GM18858 (cell line): ENCODE results near the gene EME2.
"Not testable (repeated sequence)": the region's sequence is repeated elsewhere in the genome, so short reads cannot be mapped to it uniquely, and the experiment has no call there.

ENCODE experiments used
- ATAC-seq: cut with Tn5 transposase; IDR thresholded peaks from one replicate; pipeline ENCODE4 v1.9.1; 2021; ENCODE audit not compliant: unreplicated experiment

Gene EME2

DNA sequence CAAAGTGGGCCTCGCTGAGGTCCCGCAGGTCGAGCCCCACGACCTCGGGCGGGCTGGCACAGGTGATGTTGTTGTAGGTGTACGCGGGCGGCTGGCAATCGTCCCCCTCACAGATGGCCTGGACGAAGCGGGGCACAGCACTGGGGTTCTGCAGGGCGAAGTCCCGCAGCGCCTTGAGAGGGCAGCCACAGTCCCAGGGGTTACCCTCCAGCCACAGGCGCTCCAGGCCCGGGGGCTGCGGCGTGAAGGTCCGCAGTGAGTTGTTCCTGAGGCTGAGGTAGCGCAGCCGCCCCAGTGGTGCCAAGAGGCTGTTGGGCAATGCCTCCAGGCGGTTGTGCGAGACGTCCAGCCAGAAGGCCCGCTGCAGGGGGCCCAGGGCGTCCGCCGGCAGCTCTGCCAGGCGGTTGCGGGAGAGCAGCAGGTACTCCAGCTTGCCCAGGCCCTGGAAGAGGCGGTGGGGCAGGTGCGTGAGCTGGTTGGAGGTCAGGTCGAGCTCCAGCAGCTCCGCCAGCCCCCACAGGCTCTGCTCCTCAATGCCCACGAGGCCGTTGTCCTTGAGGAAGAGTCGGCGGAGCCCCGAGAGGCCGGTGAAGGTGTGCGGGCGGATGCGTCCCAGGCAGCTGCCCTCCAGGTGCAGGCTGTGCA is 18.1 kb downstream of the EME2 start:
- no peak for ATAC-seq

DNA sequence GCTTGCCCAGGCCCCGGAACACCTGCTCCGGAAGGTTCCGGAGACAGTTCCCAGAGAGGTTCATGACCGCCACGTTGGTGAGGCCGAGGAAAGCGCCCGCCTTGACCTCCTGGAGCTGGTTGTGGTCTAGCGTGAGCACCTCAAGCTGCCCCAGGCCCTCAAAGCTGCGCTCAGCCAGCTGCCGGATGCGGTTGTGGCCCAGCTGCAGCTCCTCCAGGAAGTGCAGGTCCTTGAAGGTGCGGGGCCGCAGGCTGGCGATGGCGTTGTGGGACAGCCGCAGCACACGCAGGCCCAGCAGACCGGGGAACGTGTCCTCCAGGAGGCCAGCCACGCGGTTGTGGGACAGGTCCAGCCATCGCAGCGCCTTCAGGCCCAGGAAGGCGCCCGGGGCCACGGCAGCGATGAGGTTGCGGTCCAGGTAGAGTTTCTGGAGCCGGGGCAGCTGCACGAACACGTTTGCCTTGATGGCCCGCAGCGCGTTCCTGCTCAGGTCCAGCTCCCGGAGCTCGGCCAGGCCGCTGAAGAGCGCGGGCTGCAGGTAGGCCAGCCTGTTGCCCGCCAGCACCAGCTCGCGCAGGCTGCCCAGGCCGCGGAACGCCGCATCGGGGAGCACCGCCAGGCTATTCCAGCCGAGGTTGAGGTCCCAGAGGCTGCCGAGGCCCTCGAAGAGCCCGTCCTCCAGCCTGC is 18.8 kb downstream of the EME2 start:
- ATAC-seq, result no peak

DNA sequence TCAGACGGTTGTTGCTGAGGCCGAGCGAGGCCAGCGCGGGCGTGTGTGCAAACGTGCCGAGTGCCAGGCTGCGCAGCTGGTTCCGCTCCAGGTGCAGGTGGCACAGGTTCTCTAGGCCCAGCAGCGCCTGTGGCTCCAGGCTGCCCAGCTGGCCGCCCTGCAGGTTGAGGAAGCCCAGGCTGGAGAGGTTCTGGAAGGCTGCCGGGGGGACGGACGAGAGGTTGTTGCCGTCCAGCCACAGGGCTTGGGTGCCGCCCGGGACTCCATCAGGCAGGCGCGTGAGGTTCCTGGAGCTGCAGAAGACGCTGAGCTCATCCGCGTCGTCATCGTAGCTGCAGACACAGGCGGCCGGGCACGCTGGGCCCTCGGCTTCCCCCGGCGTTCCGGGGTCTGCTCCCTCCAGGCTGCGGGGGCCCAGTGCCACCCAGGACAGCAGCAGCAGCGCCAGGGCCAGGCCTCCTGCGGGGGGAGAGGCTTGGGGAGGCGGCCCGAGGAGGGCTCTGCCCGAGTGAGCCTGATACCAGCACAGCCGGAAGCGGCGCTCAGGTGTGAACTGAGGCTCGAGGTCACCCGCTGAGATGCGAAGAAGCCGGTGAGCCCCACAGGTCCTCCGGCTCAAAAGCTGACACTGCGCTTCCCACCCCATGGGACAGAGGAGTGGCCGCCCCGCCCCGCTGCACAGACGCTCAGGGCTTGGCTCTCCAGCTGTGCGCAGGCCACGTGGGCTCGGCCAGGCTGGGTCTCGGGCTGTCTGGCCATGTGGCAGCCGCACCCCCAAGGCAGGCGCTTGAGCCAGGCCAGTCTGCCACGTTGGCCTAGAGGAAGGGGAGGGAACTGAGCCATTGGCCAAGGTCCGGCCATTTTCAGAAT is 19.6 kb downstream of the EME2 start:
- ATAC-seq, result no peak

DNA sequence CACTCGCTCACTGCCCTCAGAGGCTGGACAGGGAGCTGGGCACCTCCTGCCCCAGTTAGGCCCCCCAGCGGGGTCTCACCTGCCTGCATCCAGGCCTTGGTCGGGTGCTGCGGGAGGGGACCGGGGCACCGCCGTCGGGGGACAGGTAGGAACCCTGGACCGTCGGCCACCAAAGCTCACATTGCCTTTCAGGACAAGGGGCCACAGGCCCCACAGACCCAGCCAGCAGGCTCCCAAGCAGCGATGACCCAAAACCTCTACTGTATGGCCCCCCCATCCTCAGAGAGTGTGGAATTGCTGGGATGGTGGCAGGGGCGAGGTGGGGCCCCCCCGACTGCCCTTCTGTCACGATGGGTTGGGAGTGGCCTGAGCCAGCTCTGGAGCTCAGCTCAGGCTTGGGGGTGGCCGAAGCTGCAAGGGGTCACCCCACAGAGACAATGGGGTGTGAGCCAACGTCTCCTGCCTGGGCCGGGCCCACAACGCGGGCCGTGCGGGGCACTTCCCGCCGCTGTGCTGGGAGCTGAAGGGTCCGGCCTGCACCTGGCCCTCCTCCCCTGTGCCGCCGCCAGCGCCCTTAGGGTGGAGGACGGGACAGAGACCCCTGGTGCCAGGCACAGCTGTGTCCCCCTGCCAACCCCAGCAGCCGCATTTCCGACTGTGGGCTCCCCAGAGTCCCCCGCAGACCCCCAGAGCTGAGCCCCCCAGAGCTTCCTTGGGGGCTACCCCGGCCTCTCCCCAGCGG is 20.4 kb downstream of the EME2 start:
- ATAC-seq, result no peak

DNA sequence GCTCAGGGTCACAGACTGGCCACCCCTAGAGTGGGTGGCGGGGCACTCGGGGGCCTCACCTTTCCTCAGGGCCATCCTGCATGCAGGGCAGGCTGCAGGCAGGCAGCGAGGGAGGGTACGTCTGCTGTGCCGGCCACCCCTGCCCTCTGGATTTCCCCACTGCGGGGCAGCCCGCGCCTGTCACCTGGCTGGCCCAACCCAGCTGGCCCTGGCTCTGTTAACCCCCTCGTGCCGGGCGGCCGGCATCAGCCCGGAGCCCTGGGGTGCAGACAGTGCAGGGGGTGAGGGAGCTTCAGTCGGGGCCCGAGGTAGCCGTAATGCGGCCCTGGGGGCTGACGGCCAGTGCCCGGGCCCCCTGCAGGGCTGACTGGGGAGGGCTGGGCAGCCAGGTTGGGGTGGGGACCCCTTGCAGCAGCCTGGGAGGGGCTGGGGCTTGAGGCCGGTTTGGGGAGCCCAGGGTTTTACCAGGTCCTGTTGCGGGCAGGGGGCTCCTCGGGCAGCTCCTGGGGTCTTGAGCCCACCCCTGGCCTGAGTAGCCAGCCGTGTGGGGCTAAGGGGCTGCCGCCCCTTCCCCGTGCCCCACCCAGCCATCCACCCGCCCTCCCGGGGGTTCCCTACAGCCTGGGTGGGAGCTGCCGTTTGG is 21.1 kb downstream of the EME2 start, which contains the start of gene IGFALS:
TSS of gene IGFALS (minus strand) at position 128 of the 643 bp plus-strand sequence. CDS start at position 75, 53 bp downstream.
- ATAC-seq, result no peak

DNA sequence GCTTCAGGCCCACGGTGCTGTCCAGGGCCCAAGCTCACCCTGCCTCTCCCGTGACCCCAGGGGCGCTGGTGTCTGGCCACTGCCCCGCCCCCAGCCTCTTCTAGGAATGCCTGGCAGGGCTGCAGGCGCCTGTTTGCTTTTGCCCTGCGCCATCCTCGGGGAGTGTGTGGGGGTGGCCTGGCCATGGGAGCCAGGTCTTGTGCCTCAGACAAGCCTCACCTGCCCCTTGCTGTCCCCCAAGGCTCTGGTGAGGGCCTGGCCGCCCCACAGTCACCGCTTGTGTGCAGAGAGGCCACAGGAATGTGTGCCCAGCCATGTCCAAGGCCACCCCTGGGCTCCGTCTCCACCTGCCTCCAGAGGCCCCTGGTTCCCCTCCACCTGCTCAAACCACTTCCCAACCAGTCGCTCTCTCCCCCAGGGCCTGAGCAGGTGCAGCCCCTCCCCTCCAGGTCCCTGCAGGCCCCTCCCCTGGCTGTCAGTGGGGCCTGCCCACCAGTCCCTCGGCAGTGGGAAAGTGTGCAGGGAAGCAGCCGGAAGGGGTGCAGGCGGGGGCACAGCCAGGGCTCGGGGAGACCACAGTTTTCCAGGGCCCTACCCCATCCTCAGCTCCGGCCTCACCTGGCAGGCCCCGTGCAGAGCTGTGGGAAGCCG is 21.7 kb downstream of the EME2 start:
- ATAC-seq, result no peak

DNA sequence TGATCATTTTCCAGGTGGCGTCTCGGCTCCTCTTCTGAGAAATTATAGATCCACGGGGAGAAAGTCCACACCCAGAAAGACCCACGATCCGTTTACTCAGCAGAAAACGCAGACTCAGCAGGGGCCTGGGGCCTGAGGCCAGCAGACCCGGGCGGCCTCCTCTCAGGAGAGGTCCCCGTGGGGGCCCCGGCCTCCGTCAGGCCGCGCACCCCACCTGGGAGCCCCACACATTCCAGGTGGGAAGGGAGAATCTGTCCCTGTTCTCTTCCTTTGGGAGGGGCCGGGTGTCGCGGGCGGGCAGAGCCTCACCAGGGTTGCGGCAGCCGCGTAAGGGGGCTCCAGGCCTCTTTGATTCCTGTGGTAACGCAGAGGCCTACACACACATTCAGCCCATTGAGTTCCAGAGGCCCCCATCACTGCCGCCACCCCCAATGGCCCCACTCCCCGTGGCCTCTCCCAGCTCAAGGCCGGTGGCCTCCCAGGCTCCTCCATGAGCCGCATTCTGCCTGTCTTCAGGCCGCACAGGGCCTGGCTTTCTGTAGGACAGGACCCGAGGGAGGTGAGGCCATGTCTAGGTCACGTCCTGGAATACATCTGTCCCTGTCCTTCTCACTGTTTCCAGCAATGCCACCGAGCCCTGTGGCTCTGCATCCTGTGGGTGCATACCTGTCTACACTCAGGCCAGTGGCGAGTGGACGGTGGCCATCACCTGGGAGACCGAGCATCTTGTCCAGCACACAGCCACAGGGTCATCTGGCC is 22.5 kb downstream of the EME2 start:
- ATAC-seq, result no peak

DNA sequence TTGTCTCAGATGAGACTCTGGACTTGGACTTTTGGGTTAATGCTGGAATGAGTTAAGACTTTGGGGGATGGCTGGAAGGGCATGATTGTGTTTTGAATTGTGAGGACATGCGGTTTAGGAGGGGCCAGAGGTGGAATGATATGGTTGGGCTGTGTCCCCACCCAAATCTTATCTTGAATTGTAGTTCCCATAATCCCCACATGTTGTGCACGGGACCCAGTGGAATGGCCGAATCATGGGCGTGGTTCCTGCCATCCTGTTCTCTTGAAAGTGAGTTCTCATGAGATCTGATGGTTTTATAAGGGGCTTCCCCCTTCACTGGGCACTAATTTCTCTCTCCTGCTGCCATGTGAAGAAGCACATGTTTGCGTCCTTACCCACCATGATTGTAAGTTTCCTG is 26.7 kb downstream of the EME2 start:
- not testable (repeated sequence) for ATAC-seq

DNA sequence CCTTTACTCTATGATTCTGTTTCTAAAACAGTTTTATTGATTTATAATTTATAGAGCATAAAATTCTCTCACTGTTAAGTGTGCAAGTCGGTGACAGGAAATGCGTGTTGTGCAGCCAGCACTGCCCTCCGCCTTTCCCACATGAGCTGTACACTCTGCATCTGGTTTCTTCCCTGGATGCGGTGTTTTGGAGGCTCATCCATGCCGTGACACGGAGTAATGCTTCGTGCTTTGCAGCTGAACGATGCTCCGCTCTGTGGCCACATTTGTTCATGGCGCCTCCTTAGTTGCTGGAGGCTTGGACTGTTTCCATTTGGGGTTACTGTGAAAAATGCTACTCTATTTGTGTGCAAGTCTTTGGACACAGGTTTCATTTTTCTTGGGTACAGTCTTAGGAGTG is 28.1 kb downstream of the EME2 start:
- ATAC-seq, result no peak

DNA sequence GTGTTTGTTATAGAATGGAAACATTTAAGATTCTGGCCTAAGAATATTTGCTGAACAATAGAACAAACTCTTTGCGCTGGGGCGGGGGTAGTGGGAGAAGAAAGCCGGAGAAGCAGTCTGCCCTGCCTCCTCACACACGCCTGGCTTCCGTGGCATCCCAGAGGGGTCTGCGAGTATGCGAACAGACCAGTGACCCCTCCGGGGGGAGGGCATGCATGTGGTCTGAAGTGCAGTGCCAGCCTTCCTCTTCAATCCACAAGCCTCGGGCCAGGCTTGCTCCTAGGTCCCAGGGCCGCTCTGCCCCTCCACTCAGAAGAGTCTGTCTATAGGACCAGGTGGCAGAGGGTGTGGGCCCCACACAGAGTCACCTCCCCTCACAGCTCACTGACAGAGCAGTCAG is 35.0 kb downstream of the EME2 start:
- no peak for ATAC-seq

DNA sequence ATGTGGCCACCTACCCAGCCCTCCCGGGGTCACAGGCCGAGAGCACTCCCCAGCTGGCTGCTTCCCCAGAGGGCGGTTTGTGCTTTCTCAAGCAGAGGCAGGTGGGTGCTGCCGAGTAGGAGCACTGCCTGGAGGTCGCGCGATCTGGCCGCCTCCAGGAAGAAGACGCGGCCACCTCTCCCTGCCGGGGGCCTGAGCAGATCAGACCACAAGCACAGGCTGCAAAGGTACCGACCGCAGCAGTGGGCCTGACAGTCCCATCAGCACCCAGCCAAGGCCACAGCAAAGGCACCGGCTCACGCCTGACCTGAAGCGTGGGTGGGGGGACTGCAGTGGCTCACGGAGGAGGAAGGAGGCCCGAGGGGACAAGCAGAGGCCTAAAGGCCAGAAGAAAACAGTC is 36.1 kb downstream of the EME2 start:
- ATAC-seq, result no peak

DNA sequence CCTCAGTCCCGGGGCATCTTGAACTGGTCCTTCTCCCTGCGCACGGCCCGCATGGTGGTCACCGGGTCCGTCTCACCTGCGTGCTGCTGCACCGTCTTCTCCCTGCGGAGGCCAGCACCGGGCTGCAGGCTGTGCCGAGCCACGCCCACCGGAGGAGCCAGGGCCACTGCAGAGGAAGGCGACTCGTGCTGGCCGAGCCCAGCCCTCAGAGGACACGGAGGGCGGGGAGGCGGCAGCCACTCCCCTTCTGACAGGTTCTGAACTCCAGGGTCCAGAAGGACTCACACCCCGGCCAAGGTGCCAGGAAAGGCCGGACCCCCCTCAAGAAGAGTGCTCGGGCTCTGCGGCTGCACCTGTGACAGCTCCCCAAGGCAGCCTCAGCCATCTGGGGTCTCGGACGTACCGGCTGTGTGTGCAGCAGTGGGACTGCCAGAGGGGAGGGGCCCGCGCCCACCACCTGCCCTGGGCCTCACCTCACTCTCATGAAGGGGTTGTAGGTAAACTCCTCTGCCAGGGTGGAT is 36.7 kb downstream of the EME2 start:
- ATAC-seq, result no peak

DNA sequence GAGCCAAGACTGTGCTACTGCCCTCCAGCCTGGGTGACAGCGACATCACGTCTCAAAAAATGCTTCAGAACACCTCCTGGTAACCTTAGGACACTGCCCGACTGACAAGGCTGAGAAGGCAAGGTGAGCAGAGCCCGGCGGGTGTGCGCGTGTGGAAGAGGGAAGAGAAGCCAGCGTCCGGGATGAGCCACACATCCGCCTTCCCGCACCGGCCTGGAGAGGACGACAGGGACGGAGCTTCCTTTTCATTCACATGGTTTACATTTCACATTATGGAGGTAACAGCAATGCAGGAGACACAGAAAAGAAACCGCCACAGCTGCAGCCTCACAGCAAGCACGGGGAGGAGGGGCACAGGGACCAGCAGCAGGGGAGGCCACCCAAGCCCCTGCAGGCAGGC is 37.5 kb downstream of the EME2 start:
- no peak for ATAC-seq

DNA sequence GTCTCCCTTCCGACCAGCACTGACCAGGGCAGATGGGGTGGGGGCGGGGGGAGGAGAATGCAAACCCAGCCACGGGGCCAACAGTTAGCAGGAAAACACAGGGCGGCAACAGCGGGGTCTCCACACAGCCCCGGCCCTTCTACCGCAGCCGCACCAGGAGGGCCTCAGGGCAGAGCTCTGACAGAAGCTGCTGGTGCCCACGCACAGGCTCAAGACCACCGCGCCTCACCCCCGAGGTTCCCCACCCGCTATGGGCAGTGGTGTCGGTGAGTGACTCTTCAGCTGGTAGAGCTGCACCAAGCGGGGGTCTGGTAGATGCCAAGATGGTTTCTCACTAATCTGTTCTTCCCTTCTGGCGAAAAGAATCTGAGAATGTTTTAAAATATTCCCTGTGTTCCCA is 37.9 kb downstream of the EME2 start:
- no peak for ATAC-seq

DNA sequence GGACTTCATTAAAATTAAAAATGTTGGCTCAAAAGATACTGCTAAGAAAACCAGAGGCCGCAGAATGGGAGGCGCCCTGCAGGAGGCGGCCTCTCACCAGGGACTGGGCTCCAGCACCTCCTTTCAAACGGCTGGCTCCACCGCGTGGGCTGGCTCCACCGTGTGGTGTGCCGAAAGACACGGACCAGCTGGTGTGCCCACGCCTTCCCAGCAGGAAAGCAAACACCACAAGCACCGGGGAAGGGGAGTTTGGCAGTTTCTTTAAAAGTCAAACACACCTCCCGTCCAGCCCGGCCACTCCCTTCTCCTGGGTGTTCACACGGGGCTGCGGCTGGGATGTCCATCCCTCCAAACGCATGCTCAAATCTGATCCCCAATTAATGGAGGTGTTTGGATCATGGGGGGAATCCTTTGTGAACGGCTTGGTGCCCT is 40.1 kb downstream of the EME2 start:
- no peak for ATAC-seq

DNA sequence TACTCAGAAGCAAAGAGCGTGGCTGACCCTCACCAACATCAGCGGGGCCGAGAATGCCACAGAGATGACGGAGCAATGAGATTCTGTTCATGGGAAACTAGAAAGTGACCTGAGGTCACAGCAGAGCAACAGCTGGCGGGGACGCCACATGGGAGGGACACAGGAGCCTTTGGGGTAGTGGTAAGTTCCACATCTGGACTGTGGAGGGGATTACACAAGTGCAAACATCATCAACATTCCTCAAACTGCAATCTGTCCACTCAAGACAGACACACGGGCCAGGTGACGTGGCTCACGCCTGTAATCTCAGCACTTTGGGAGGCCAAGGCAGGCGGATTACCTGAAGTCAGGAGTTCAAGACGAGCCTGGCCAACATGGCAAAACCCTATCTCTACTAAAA is 42.9 kb downstream of the EME2 start:
- no peak for ATAC-seq

DNA sequence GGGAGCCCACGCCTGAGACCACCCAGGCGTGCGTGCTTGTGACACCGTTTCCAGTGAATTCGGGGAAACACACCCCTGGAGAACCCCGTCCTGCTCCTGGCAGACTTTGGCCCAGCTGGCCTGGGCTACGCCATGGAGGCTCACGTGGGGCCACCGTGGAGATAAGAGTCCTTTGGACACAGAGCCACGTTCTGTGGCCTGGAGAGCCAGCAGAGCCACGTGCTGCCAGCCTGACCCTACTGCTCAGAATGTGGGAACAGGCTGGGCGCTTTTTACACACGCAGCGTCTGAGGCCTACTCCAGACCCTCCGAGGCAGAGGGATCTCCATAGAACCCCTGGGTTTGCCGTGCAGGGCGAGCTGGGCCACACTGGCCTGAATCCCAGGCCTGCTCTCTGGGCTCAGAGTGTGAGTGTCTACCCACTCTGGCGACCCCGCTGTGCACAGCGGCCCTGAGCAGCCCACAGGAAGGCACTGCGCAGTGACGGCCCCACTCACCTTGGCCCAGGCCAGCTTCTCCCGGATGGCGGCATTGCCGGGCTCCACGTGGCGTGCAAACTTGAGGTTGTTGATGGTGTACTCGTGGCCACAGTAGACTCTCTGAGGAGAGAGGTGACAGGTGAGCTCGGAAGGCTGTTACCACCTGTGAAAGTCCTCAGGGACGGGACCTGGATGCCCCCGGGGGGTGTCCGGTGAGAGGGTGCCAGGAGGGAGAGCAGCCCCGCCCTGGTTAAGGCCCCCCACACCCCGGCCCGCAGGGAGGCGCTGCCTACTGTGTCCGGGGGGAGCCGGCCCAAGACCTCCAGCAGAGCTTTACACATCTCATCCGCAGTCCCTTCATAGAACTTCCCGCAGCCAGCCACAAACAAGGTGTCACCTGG is 44.0 kb downstream of the EME2 start:
- ATAC-seq, result no peak

DNA sequence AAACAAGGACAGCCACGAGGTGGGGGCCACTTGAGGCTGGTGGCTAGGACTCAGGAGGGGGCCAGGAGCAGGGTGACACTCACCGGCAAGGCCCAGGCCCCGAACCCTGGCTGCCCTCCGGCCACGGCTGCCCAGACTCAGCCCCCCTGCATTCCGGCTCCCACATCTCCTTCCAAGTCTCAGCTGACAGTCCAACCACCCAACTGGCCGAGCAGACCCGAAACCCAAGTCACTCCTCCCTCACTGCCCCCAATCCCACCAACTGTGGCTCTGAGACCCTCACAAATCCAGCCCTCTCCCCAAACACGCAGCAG is 44.6 kb downstream of the EME2 start:
- no peak for ATAC-seq
